ENCODE data around the gene MAMDC2. TPM values are rescaled to one million over a fixed set of nuclear protein-coding genes. Genes with fewer than 3 reads are reported as not detected.

The MAMDC2 gene
- total and polyA plus RNA-seq, 2 of the 8 experiments (the other 6 are each of a cell fraction or from before 2014, with no cell fraction given) = 6.1 to 15.4 TPM

DNA sequence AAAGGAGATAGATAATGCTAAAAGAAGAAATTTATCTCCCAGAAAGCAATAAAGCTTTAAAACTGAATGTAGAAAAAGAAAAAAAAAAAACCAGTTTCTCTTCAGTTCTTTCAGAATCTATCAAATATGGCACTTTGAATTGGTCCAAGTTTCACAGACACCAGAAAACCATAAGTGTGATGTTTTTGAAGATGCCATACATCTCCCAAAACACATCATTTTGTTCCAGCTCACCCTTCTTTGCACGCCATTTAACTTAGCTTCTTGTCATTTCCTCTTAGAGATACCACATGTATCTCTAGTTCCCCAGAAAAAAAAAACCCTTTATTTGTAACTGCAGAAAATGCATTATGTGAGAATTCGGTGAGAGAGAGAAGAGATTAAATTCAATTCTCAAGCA lies 46.1 kb upstream of the MAMDC2 start:
- H3K23ac ChIP-seq (ENCODE audit: insufficient read length) = no peak overlapping the region
- no peak overlapping the region for H3K9ac ChIP-seq (replicated peaks in 1 of 4; ENCODE audit: extremely low read depth in 1 of 4, low read depth in 3 of 4, low read length in 3 of 4)
- H2BK120ac ChIP-seq (replicated peaks; ENCODE audit: low read depth, low read length) = no peak overlapping the region
- no peak overlapping the region for H4K8ac ChIP-seq (ENCODE audit: extremely low read depth, insufficient read depth, low read length)
- no peaks in the 10 kb centered on the region for H3K9me3 ChIP-seq (ENCODE audit: insufficient read depth in 2 of 2, low read depth in 1 of 2, low read length in 1 of 2)
- TF ChIP-seq SIRT6 (IDR thresholded peaks at IDR 0.05; ENCODE audit: low read length) (no peak), RBBP5 (IDR thresholded peaks at IDR 0.05; ENCODE audit: borderline replicate concordance, low read depth, low read length) (no peak), ATF2 (IDR thresholded peaks at IDR 0.05; ENCODE audit: low read length) (no peak), TCF12 (IDR thresholded peaks at IDR 0.05; ENCODE audit: low read depth, low read length) (no peak), CBX5 (IDR thresholded peaks at IDR 0.05; ENCODE audit: low read depth, low read length) (no peak), TAF1 (IDR thresholded peaks at IDR 0.05; ENCODE audit: low read depth, low read length) (no peak)
- H3K79me1 ChIP-seq (ENCODE audit: low read depth, low read length) = no peaks in the 10 kb centered on the region
- H3K56ac ChIP-seq (replicated peaks; ENCODE audit: insufficient read length, low read depth, low read length) = no peak overlapping the region
- H3K4me1 ChIP-seq (replicated peaks in 1 of 4; ENCODE audit: control insufficient read depth in 3 of 4, insufficient read depth in 4 of 4, low read length in 3 of 4) = no peaks in the 10 kb centered on the region
- 97% methylated on average over 2 of the region's 2 CpGs; no CpG with 5 or more reads in 1 of the 2 experiments for WGBS, 2 experiments (ENCODE audit: extremely low coverage in 1 of 2, insufficient coverage in 1 of 2, insufficient read length in 1 of 2, insufficient replicate concordance in 2 of 2, low coverage in 1 of 2, low lambda C conversion rate in 2 of 2, missing lambda C conversion rate in 1 of 2)
- H3K18ac ChIP-seq (ENCODE audit: extremely low read depth, low read length) = no peak overlapping the region
- no peak overlapping the region for H4K91ac ChIP-seq (replicated peaks; ENCODE audit: insufficient read length, low read length)
- H3K4me3 ChIP-seq (ENCODE audit: extremely low read depth in 1 of 4, insufficient read depth in 2 of 4, low read depth in 3 of 4, low read length in 4 of 4) = no peak overlapping the region
- H3K14ac ChIP-seq (ENCODE audit: insufficient read length) = no peak overlapping the region
- H2BK15ac ChIP-seq (ENCODE audit: low read length) = no peak overlapping the region
- no peaks in the 10 kb centered on the region for H3K79me2 ChIP-seq (ENCODE audit: control insufficient read depth in 1 of 2, insufficient read depth in 2 of 2, low read length in 2 of 2)
- H3K27ac ChIP-seq (ENCODE audit: low read depth, low read length) = no peak overlapping the region
- H4K20me1 ChIP-seq (replicated peaks in 1 of 2; ENCODE audit: control insufficient read depth in 1 of 2, insufficient read depth in 2 of 2, low read length in 2 of 2) = no peaks in the 10 kb centered on the region
- H2BK5ac ChIP-seq (ENCODE audit: low read depth, low read length) = no peak overlapping the region
- H3K36me3 ChIP-seq (ENCODE audit: control insufficient read depth in 2 of 4, insufficient read depth in 4 of 4, low read length in 3 of 4) = no peaks in the 10 kb centered on the region
- no peak overlapping the region for H2AFZ ChIP-seq (ENCODE audit: low read length)
- FAIRE-seq = no peak
- peaks cover 0 to 1% (median 0%) of the 10 kb centered on the region in 4 experiments; a peak in 1 of 7 replicates for H3K27me3 ChIP-seq (replicated peaks in 1 of 4; ENCODE audit: control insufficient read depth in 3 of 4, extremely low read depth in 1 of 4, insufficient read depth in 3 of 4, low read length in 3 of 4)
- ChIA-PET CTCF (ENCODE audit: partially characterized antibody) (no interaction called here), POLR2A (ENCODE audit: partially characterized antibody) (no interaction called here)
- no peak overlapping the region for H3K4me2 ChIP-seq (ENCODE audit: insufficient read depth in 1 of 2, low read depth in 2 of 2, low read length in 2 of 2)
- H3K23me2 ChIP-seq (ENCODE audit: low read depth, low read length) = no peaks in the 10 kb centered on the region; the same call in 1 of the 2 replicates
- H2BK20ac ChIP-seq (ENCODE audit: low read length) = no peak overlapping the region
- H2BK12ac ChIP-seq (ENCODE audit: low read depth, low read length) = no peak overlapping the region
- DNase-seq (ENCODE audit: low read depth in 1 of 2, low spot score in 2 of 2) = no peak
- H2AK5ac ChIP-seq (ENCODE audit: low read depth, low read length) = no peak overlapping the region
- no peak overlapping the region for H4K5ac ChIP-seq (ENCODE audit: insufficient read length, low read depth, low read length)
- no peak overlapping the region for H3K4ac ChIP-seq (replicated peaks; ENCODE audit: insufficient read length, low read depth, low read length)

Data from H1 (cell line).